Stimulated activated CD8-positive, alpha-beta memory T cell treated with anti-CD3 and anti-CD28 coated beads, Interleukin-12 subunit alpha, Interleukin-12 subunit beta, amount 100 ng/mL, for 24 hours (primary cell): Measurements from ENCODE around the gene UPF3A.
A peak's percentile ranks its signal among the peaks of the same experiment; 100 is the strongest.
"Not testable (repeated sequence)": the region's sequence is repeated elsewhere in the genome, so short reads cannot be mapped to it uniquely, and the experiment has no call there.

Experiments
- DNase-seq: peaks from one replicate; pipeline ENCODE4 v3.0.0-alpha.2; 2020; ENCODE audit errors: extremely low read depth

The UPF3A gene, protein sequence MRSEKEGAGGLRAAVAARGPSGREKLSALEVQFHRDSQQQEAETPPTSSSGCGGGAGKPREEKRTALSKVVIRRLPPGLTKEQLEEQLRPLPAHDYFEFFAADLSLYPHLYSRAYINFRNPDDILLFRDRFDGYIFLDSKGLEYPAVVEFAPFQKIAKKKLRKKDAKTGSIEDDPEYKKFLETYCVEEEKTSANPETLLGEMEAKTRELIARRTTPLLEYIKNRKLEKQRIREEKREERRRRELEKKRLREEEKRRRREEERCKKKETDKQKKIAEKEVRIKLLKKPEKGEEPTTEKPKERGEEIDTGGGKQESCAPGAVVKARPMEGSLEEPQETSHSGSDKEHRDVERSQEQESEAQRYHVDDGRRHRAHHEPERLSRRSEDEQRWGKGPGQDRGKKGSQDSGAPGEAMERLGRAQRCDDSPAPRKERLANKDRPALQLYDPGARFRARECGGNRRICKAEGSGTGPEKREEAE

DNA sequence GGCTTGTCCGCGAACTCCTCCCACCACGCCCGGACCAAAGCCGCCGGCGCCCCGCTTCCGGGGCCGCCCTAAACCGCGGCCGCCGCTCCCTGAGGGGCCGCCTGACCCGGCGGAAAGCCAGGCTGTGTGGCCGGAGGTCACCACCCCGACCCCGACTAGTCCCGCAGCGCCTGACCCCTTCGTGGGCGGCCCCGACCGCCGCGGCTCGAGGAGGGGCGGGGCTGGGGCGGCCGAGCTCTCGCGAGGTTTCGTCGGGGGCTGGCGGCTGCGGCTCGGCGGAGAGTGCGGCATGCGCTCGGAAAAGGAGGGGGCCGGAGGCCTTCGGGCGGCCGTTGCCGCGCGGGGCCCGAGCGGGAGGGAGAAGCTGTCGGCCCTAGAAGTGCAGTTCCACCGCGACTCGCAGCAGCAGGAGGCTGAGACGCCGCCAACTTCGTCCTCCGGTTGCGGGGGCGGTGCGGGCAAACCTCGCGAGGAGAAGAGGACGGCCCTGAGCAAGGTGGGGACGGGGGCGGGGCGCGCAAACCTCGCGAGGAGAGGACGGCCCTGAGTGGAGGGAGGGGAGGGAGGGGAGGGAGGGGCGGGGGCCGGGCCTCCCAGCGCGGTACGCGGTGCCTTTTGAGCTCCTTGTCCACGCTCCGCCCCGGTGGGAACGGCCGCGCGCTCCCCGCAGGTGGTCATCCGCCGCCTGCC is at the start of gene UPF3A:
UPF3A (plus strand) TSS at position 251 of the 690 bp plus-strand sequence; CDS start at position 290, 39 bp downstream.
- peak; percentile 75 for DNase-seq

GRCh38 chr13:114231886-114232285 is 49.5 kb upstream of the UPF3A start:
- DNase-seq, result no peak

DNA sequence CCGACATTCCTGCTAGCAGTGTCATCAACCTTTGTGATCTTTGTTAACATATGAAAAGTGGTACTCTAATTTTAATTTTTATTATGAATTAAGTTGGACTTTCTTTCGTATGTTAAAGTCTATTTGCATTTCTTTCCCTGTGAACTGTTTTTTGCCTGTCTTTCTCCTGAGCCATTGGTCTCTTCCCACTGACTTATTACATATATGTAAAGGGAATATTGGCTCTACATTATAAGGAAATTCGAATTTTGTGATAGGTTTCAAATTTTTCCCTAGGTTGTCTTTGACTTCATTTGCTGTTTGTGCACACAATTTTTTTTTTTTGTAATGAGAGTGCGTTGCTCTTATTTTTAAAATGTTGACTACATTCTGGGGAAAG is 47.1 kb upstream of the UPF3A start:
- no peak for DNase-seq

DNA sequence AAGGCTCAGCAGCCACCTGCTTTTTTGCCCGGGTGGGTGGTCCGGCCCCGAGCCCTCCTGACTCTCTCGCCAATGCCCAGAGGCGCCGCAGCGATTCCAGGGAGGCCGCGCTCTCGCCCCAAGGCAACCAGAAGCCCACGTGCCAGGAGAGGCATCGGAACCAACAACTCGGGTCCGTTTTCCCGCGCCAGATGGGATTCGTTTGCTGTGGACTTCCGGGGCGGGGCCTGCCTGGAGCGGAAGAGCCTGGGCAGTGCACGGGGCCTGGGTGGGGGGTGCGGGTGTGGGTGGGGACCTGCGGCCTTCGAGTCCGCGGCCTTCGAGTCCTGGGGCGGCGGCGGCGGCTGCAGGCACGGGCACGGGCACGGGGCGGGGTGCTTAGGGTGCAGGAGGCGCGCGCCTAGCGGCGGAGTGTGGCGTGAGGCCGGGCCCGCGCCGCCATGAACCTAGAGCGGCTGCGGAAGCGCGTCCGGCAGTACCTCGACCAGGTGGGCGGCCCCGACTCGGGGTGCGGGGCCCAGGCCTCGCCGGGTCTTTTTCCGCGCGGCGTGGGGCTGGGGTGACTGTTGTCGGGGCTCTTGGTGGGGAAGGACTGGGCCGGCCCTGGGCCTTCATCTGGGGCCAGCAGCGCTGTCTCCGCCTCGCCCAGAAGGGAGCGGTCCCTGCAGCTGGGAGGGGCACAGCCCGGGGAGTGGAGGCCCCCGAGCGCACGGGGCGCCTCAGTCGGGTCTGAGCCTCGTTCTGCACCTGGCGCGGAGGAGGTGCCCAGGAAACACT is 46.6 kb upstream of the UPF3A start, which contains the start of gene CDC16:
CDC16 (plus strand) TSS at position 253 of the 777 bp plus-strand sequence; CDS start at position 441, 188 bp downstream.
- DNase-seq, result peak; percentile 79

GRCh38 chr13:114235697-114236096 is 45.7 kb upstream of the UPF3A start:
- no peak for DNase-seq

DNA sequence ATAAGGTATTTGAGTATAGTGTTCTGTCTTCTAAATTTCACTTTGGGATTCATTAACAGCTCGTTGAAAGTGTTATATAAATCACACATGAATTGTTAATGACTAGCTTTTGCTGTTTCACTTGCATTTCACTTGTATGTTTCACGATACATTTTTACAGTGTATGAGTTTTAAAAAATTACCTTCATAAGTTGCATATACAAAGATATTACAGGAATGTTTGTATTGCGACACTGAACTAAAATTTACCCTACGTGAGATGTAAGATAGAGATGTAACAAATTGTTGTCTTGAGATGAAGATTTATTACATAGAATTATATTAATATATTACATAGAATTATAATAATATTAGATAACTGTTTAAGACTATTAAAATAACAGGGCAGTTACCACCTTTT is 45.2 kb upstream of the UPF3A start:
- DNase-seq, result no peak

DNA sequence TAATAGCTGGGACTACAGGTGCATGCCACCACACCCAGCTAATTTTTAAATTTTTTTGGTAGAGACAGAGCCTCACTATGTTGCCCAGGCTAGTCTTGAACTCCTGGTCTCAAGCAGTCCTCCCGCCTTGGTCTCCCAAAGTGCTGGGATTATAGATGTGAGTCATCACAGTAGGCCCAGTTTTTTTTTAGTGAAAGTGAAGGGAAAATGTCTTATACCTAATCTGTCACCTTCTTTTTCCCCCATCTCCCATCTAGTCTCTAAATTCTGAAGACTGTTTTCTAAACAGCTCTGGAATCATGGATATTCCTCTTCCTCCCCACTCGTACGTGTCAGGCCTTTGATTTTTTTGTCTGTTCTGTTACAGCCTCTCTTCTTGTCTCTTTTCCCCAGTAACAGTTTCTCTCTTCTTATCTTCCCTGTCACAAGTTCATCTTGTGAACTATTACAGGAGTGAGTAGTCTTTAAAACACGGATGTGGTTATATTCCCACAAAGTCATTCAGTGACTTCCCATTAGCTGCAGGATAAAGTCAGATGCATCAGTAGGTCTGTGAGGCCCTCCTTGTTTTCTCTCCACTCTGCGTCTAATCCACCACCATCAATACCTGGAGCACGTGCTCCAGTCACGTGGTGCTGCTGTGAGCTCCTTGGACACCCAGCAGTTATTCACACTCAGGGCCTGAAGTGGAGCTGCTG is 43.8 kb upstream of the UPF3A start:
- no peak for DNase-seq

- DNase-seq, result no peak
These were observed 39.5 kb upstream of the UPF3A start for GRCh38 chr13:114241918-114242317.

DNA sequence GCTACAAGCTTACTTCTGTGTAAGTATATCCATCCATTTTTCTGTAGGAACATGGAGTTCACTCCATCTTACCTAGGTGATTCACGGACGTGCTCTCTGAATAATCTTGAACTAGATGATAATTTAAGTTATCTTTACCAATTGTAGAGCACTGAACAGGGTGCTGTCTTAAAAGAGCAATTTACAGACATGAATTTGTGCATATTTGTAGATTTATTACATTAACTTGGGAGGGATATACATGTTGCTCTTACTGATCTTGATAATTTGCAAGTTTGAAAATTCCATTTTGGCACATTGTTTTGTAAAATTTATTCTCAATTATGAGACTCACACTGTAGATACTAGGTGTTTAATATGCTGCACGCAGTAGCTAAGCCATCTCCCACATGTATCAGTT is 37.4 kb upstream of the UPF3A start:
- no peak for DNase-seq

DNA sequence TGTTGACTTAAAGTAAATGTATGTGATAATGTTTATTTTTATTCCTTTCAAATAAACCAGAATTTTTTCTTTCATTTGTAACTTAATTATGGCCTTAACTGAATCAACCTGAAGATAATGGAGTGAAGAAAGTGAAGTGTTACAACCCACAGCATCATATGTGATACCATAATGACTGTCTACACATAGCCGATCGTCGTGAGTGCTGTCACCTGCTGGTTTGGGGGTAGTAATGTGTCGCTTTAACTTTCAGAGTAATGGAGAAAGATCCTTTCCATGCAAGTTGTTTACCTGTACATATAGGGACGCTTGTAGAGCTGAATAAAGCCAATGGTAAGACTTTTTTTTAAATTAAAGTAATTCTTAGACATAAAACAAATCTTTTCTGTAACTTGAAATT is 36.8 kb upstream of the UPF3A start:
- no peak for DNase-seq

GRCh38 chr13:114248011-114248410 is 33.4 kb upstream of the UPF3A start:
- no peak for DNase-seq

GRCh38 chr13:114249077-114249476 is 32.3 kb upstream of the UPF3A start:
- no peak for DNase-seq

DNA sequence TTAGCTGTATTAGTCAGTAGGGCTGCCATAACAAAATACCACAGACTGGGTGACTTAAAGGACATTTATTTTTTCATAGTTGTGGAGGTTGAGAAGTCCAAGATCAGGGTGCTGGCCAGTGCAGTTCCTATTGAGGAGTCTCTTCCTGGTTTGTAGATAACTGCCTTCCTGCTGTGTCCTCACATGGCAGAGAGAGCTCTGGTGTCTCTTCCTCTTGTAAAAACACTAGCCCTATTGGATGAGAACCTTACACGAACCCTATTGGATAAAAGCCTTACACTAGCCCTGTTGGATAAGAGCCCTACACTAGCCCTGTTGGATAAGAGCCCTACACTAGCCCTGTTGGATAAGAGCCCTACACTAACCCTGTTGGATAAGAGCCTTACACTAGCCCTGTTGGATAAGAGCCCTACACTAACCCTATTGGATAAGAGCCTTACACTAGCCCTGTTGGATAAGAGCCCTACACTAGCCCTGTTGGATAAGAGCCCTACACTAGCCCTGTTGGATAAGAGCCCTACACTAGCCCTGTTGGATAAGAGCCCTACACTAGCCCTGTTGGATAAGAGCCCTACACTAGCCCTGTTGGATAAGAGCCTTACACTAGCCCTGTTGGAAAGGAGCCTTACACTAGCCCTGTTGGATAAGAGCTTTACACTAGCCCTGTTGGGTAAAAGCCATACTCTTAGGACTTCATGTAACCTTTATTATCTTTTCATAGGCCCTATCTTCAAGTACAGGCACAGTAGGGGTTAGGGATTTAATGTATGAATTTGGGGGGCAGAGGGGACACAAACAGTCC is 29.6 kb upstream of the UPF3A start:
- DNase-seq, result not testable (repeated sequence)

DNA sequence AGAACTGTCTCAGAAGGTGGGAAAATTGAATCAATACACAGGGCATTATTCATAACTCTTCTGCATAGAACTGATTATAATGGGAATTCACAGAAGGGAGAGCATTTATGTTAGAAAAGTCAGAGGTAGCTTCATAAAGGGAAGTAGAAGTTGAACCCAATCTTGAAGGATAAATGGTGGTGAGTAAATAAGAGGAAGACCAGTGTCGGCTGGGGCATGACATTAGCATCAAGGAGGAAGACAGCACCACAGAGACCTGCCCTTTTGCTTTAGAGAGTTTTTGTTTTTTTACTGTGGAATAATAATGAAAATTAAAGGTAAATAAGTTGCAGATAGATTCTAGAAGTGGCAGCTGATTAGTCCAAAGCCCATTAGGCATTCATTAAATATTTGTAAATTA is 24.9 kb upstream of the UPF3A start:
- no peak for DNase-seq

DNA sequence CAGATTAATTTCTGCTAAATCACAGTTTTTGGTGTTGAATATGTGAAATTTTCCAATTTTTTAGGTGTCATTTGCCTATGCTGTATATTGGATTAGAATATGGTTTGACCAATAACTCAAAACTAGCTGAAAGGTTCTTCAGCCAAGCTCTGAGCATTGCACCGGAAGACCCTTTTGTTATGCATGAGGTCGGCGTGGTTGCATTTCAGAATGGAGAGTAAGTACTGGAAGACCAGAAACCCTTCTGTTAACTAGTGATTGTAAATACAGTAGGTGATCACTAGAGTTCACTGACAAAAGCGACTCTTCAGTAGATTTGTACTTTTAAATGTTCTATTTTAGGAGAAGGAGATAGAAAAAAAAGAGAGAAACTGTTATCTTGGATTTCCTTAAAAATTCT is 24.4 kb upstream of the UPF3A start:
- DNase-seq, result no peak

DNA sequence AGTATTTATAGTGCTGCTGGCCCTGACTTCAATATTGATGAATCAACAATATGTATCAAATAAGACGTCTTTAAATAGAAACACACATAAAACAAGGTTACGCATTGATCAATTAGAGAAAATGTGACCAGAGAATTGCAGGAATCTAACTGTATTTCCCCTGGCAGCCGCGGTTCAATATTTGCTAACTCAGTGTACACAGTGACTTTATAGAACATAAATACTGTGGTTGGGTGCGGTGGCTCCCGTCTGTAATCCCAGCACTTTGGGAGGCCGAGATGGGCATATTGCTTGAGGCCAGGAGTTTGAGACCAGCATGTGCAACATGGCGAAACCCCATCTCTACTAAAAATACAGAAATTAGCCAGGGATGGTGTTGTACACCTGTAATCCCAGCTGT is 22.8 kb upstream of the UPF3A start:
- DNase-seq, result no peak

DNA sequence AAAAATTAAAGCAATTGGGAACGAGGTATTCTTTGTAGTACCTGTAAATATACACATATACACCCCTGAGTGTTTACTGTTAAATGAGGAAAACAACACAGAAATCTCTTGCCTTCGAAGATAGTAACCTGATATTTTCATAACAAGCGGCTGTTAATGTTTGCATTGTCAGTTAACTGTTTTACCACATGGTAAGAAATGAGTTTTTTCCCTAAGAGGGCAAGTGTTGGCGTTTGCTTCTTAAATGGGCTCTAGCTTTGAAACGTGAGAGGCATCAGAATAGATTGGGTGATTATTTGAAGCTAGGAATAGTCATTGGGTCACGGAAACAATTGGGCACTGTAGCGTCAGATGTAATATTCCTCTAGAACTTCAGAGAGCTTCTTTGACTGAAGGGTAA is 22.0 kb upstream of the UPF3A start:
- no peak for DNase-seq

DNA sequence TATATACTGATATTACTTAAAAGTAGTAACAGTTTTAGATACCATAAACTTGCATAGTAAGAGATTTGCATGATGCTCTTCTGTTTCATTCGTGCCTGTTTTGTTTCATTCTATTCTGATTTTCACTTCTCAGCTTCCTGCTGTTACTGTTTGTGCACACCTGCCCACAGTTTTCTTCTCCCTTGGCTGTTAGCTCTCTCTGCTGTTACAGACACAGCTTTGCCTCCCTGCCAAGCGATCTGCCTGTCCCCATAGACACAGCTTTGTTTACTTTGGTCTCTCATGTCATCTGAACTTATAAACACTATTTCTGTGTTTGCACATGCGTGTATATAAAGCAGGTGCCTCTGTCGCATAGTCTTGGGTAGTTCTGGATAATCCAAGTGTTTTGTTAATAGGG is 21.4 kb upstream of the UPF3A start:
- DNase-seq, result no peak

GRCh38 chr13:114260814-114261213 is 20.6 kb upstream of the UPF3A start:
- DNase-seq, result no peak

GRCh38 chr13:114261328-114261965 is 20.0 kb upstream of the UPF3A start:
- DNase-seq, result no peak
